ENCODE results near the gene TMPRSS3.

The TMPRSS3 gene

DNA sequence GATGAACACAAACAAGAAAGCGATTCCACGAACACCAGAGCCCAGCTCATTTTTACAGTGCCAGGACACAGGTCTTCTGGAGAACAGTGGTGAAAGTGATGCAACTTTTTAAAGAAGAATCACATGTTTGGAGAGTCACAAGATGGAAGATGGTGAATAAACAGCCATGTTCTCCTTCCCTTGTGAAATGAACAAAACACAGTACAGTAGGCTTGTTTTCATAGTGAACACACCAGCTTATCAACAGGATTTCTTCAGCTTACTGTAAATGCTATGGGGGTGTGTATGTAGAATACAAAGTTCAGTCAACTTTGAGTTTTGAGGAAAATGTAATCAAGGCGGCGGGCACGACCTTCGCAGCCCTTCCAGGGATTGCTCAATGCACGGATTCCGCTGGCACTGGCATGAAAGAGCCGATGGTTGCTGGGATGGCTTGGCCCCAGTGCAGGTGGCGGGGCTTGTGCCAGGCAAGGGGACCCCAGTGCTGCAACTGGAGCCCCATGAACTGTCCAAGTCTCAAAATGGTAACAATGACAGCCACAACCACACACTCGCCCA, 9.7 kb downstream of the TMPRSS3 start:
- no peak for DNase-seq

DNA sequence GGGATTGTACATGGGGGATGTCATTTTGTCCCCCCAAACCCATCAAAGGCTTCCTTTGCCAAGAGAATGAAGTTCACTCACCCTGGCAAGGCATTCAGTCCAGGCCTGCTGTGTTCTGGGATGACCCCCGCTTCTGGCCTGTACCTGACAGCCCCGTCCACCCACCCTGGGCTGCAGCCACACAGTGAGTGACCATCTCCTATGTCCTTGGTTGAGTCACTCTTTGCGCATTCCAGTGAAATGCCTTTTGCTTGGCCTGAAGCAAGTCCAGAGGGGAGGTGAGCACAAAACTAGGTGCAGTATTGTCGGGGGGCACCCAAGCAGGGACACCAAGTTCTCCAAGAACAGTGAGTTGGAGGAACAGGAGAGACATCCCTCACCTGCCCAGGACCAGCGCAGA, 10.2 kb downstream of the TMPRSS3 start:
- no peak for DNase-seq

DNA sequence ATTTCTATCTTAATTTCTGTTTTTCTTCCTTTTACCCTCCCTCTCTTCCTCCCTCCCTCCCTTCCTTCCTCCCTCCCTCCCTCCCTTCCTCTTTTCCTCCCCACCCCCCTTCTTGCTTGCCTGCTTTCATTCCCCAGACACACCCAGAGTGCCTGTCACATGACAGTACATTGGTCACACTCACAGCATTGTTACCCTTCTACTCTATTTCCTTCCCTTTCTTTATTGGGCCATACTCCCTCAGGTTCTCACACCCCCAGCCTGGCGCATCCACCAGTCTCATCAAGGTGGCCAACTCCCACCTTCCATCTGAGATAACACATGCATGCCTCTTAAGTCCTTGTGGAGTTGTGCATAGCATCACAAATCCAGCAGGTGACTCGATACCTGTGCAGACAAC, 10.9 kb downstream of the TMPRSS3 start:
- DNase-seq: no peak

DNA sequence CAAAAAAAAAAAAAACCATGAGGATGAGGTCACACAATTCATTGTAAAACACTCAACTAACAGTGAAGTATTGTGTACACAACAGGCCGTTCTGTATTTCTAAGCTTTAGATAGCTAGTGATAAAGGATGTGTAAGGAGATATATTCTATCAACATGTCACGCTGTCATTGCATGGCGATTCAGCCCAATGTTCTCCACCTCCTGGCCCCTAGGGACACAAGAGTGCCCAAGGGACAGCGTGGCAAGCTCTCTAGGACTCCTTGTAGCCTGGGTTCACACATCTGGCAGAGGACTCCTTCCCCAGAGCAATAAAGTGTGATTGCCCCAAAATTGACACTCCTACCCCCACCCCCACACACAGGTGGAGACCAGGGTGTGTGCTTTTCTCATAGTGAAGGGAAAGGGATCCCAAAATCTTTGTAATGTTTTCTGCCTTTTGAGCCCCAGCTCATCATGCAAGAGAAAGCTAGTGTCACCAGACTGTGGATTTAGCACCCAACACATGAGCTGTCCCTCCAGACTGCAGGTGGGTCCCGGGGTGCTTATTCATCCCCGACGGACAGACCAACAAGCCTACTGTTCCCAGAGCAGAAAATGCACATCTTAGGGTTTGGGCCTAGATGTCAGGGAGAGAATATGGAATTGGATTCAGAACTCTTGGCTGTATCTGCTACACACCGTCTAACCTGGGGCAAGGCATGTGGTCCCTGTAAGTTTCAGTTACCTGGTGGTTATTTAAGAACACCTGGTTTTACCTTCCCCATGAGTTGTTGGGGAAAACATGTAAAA, 11.5 kb downstream of the TMPRSS3 start:
- no peak for DNase-seq

DNA sequence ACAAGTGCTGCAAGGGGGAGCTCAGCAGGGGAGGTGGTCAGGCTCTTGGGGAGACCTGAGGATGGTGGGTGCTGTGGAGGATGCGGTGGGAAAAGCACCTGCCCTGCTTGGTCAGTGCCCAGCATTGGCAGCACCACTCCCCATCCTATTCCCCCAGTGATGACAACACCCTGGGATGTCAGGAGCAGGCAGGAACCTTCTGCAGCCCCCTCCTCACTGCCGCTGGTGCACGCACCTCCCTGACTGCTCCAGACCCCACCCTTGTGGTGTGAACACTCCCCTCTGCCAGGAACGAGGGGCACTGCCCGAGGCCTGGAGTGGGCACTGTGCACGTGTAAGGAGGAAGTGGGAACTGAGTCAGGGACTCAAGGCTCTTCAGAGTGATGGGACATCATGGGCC, 12.5 kb downstream of the TMPRSS3 start:
- no peak for DNase-seq

DNA sequence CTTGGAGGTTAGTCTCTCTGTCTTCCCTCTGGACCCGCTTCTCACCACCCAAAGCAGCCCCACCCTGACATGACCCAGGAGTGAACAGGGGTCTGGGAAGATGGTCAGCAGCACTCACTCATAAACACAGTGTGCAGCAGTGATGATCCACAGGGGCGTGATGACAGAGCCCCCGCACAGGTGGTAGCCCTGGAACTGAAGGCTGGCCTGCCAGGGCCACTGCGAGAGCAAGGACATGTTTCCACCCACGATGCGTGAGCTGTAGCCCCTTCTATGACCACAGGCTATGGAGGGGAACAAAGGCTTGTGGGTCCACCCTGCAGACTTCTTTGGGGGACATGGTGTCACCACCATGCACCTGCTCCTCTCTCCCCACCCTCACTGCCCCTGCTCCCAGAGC, 12.9 kb downstream of the TMPRSS3 start:
- DNase-seq: no peak

DNA sequence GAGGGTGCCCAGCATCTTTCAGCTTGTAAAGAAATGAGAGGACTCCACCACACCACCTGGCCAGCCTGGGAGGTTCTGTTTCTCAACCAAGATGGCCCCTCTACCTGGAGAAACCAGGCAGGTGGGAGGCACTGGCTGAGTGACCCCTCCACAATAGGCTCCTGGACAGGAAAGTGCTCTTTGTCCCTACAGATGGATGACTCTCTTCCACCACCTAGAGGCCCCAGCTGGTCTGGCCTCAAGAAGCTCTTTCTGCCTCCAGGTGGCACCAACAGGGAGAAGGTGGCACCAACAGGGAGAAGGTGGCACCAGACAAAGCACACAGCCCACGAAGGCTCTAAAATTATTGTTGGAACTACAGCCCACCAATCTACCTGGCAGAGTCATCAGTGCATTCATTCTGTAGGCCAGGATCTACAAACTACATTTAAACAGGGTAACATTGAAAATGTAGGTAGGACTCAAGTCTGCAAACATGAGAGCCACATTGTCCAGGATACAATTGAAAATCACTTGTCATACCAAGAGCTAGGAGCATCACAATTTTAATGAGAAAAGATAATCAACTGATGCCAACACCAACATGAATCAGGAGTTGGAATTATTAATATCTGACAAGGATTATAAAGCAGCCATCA, 14.4 kb downstream of the TMPRSS3 start:
- no peak for DNase-seq

DNA sequence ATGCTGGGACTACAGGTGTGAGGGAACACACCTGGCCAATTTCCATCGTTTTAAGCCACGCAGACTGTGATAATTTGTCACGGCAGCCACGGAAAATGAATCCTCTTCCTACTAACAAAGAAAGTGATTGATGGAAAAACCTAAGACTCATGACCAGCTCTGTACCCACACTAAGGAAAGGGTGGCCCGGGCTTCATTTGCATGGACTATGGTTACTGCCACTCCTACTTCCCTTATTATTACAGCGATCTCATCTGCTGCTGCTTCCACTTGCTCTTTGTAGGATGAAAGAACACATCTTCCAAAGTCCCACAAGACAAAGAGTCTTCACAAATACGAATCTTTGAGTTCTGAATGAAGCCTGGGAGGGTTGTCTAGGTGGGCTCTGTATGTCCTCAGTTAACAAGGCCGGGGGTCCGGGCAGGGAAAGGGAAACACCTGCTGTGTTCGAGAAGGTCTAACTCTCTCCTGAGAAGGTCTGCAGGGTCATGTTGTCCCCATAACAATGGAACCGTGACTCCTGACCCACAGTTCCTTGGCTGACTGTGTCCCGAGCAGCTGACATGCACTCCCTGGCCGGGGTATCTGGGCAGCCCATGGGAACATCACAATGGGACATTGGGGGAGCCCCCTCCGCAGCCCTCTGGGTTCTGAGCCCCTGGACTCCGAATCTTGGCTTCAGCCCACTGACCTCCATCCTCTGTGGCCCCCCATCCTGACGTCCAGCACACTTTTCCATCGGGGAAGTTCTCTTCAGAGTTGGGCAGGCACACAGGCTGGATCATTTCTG, 16.2 kb downstream of the TMPRSS3 start:
- DNase-seq: no peak

DNA sequence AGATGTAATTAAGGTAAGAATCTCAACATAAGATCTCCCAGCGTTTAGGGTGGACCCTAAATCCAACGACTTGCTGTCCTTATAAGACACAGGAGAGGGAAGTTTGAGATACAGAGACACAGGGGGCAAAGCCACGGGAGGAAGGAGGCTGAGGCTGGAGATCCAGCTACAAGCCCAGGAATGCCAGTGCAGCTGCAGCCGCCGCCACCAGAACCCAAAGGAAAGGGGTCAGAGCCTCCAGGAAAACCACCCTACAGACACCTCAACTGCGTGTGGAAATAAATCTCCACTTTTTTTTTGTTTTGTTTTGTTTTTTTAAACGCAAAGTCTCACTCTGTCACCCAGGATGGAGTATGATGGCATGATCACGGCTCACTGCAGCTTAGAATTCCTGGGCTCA, 17.4 kb downstream of the TMPRSS3 start:
- no peak for DNase-seq

DNA sequence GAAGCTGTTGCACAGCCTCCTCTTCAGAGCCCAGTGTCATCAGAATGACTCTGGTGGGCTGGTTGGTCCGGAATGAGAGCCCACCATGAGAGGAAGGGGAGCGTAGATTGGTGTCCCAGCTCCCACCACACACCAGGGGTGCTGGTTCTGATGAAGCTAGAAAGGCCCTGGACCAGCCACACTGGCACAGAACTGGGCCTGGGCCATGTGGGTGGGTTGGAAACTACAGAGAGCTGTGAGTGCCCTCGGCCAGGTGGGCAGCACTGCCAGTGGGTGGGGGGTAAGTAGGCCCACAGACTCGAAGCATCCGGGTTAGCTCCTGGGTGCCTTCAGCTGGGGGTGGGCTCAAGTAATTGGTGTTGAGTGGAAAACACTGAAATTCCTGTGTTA, 17.9 kb downstream of the TMPRSS3 start:
- no peak for DNase-seq

DNA sequence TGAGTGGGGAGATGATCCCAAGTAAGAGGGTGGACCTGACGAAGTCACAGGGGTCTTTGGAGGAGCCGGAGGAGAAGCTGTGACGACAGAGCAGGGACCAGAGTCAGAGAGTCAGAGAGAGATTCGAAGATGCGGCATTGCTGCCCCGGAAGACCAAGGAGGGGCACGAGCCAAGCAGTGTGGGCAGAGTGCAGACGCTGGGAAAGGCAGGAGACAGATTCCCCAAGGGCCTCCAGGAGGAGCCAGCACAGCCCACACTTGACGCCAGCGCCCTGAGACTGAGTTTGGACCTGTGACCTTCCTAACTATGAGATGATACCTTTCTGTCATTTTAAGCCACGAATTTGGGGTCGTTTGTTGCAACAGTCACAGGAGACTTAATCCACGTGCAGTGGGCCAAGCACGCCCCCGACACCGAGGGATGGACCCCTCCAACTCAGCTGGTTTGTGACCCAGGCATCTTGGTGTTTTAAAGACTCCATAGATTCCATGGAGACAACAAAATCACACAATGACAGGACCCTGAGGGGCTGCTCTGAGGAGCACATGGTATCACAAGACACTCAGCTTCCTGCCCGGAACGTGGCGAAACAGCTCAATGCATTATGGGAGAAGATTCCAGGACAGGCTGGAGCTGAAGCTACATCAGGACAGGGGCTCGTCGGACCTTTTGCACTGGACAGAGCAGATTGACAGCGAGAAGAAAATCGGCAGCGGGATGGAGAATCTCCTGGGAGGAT, 18.5 kb downstream of the TMPRSS3 start:
- no peak for DNase-seq

DNA sequence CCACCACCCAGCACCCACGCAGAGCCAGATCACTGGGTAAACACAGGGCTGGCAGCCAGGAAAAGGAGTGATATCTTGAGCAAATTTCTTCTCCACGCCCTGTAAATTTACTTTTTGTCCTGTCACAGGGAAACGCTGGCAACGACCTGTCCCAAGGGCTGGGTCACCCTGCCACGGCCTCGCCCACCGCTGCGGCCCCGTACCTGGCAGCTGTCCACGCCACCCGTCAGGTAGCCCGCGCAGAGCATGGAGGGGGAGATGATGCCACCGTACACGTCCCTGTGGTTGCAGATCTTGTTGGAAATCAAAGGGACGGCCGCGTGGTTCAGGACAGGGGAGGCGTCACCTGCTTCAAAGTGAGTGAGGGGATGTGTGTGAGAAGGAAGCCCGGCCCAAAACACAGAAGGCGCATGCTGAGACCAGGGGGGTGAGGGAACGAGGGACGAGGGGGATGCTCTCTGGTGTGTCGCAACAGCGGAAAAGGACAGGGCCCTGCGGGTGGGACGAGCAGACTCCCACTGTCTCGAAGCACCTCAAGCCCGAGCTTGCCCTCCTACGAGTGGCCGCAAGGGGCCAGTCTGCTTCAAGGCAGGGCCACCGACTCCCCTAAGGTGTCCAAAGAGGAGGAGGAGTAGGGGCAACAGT, 19.4 kb downstream of the TMPRSS3 start:
- no peak for DNase-seq

DNA sequence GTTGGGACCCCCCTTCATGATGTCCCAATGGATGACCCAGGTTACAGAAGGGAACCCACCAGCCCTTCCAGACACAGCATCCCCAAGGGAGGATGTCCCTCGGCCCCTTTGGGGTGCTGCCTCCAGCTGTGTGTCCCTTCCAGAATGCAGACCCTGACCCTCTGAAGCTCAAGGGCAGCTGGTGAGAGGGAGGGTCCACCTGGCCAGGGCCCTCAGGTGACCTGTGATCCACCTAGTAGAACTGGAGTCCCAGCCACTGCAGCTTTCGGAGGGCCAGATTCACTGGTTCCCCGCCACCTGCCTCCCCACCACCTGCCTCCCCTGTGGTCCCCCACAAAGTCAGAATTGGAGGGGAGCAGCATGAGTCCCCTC, 19.9 kb downstream of the TMPRSS3 start:
- no peak for DNase-seq

DNA sequence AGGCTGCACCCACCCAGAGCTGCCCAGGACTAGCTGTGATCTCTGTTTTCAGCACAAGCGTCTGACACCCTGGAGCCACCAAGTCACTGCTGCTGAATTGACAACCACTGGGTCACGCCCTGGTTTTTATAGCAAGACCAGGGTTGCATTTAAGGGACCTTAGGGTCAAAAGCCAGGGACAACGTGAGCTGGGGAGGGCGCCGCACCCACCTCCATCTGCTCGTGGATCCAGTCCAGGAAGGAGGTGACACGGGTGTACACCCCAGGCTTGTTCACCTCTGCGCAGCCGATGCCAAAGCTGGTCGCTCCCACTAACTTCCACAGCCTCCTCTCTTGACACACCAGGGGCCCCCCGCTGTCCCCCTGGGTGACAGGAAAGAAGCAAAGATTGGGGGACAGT, 20.3 kb downstream of the TMPRSS3 start:
- no peak for DNase-seq

DNA sequence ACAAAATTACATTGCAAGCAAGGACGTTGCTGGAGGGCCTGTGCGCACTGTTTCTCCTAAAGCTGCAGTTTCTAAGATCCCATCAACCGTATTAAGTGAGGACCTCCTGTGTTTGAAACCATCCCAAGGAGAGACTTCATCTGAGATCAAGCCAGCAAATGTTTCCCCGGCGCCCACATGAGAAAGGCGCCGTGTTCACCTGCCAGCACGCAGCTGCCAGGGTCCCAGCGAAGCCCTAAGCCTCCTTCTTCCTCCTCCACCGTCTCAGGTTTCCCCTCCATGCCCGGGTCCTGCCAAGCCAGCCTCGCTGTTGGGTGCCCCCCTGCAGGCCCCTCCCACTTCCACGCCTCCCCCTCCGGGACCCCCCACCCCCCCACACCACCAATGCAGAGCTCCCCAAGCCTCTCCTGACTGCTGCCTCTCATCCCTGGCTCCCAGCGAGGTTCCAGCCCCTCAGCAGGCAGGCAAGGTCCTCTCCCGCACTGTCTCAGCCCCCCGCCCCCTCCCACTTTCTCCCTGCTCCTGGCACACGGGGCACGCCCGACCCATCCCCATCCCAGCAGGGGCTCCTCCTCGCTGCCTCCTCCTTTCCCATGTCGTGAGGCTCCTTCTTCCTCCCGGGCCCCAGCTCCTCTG, 20.9 kb downstream of the TMPRSS3 start:
- DNase-seq: no peak

DNA sequence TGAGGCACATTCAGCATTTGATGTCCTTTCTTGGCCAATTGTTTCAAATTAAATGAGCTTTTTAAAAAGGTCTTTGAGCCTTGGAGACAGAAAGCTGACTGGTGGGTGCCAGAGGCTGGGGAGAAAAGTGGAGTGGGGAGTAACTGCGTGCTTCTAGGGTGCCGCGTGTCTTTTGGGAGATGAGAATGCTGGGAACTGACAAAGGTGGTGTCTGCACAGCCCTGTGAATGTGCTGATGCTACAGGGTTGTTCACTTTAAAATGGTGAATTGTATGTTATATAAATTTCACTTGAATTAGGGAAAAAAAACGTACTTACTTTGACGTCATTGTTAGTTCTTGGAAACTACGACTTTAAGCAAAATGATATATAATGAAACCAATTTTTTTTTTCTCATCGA, 21.4 kb downstream of the TMPRSS3 start:
- DNase-seq: no peak

DNA sequence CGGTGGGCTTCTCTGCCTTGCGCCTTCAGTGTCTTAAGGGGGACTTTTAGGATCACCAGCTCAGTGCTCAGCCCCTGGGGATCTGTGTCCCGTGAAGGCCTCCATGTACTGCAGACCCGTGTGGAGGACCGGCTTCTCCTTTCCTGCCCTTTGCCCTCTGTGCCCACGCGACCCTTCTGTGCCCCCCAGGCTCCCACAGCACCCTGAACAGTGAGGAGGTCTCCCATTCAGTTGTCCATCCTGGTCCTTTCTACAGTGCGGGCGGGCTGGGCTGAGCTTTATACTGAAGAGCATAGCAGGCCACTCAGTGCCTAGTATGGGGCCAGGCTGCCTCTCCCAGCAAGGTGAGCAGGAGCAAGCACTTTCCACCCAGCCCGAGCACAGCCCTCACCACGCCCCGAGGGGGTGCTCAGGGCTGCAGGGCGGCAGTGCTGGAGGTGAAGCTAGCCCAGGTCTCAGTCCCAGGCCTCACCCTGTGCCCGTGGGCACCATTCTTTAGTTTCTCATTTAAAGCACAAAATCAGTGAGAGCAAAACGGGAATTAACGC, 21.9 kb downstream of the TMPRSS3 start:
- DNase-seq: no peak

DNA sequence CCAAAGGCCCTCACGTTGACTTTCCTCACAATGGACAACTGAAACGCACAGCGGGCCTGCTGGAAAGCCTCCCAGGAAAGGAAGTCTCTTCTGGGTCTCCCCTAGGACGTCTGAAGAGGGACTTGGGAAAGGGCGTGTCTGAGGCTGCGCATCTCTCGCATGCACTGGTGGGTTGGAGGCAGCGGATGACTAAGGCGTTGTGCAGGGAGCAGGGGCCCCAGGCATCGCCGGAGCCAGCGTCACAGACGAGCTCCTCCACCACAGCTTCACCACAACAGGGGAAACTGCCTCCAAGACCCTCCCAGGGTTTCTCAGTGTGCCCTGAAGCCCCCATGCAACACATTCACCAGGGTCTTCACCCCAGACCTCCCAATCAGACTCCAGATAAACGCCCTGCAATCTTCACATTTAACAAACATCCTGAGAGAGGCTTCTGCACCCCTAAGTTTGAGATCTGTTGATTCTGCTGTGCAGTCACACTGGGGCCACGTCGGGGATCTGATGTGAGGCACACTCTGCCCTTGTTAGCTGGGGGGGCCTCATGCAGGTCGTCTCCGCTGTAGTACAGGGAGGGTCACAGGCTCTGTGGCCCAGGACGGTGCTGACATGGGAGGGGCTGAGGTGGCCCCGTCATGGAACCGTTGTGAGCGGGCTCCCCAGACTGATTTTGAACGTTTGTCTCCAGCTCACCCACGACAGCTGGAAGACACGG, 22.5 kb downstream of the TMPRSS3 start:
- no peak for DNase-seq

DNA sequence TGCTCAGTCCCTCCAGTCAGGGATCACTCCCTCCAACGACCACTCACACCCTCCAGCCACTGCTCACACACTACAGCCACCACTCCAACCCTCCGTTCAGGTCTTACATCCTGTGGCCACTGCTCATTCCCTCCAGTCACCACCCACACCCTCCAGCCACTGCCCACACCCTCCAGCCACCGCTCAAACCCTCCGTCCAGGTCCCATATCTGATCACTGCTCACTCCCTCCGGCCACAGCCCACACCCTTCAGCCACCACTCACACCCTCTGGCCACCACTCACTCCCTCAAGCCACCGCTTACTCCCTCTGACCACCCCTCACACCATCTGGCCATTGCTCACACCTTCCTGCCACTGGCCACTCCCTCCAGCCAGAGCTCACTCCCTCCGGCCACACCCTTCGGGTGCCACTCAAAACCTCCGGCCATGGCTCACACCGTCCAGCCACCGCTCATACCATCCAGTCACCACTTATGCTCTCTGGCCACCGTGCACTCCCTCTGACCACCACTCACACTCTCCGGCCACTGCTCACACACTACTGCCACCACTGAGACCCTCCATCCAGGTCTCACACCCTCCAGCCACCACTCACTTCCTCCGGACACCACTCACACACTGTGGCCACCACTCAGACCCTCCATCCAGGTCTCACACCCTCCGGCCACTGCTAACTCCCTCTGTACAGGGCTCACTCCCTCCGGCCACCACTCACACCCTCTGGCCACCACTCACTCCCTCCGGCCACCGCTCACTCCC, 24.8 kb downstream of the TMPRSS3 start:
- DNase-seq: no peak

DNA sequence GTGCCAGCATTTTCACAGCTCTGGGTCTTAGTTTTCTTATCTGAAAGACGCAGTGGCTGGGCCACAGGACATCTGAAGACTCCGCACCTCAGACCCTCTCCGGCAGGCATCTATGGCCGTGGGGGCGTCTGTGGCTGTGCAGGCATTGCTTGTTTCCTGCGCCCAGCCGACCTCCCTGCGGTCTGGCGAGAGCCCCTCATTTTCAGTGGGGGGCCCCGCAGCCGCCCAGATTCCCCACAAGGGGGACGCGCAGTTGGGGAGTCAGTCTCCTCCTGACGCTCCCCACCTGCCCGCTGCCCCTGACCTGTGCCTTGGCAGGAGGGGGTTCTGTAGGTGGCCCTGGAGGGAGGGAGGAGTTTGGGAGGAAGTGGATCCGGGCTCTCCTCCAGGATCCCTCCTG, 26.0 kb downstream of the TMPRSS3 start:
- DNase-seq: no peak

Measured in T1000 (cell line).